ENCODE results near the gene HRH2.

HRH2 gene

DNA sequence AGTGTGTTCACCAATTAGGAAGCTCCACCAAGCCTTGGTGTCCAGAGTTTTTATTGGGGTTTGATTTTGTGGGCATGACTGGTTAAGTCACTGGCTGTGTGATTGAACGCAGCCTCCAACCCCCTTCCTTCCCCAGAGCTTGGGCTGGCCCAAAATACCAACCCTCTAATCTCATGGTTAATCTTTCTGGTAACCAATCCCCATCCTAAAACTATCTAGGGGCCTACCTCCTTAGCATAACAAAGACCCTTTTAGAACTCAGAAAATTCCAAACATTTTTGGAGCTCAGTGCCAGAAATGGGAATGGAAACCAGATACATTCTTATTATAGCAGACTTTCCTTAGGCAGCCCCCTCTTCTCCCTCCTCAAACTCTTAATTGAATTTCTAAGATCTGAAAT, 35.9 kb upstream of the HRH2 start:
- Histone ChIP-seq H3K9me2 (ENCODE audit: low read depth, low read length) (no peaks in the 10 kb centered on the region), H3K9me3 (ENCODE audit: low read length) (no peaks in the 10 kb centered on the region), H4K20me1 (ENCODE audit: insufficient read depth, low read length) (no peaks in the 10 kb centered on the region), H3K27me3 (ENCODE audit: insufficient read depth, low read length) (no peaks in the 10 kb centered on the region), H2AFZ (ENCODE audit: low read length) (no peak overlapping the region), H3K4me2 (ENCODE audit: low read length) (no peak overlapping the region), H3K9ac (ENCODE audit: low read length) (no peak overlapping the region), H3K4me1 (ENCODE audit: insufficient read depth, low read length, severe bottlenecking) (no peaks in the 10 kb centered on the region), H3K4me3 (ENCODE audit: low read depth, low read length, poor library complexity, severe bottlenecking) (no peak overlapping the region), H3K79me2 (ENCODE audit: insufficient read depth, low read length) (no peaks in the 10 kb centered on the region), H3K27ac (ENCODE audit: low read depth, low read length, poor library complexity, severe bottlenecking) (no peak overlapping the region), H3K36me3 (ENCODE audit: insufficient read depth, low read length) (no peaks in the 10 kb centered on the region), H3F3A (ENCODE audit: insufficient read depth, low read length) (no peaks in the 10 kb centered on the region)
- no peak for TF ChIP-seq EZH2 (IDR thresholded peaks at IDR 0.05; ENCODE audit: borderline replicate concordance, low read length)
- TF ChIP-seq, protein P1, sequence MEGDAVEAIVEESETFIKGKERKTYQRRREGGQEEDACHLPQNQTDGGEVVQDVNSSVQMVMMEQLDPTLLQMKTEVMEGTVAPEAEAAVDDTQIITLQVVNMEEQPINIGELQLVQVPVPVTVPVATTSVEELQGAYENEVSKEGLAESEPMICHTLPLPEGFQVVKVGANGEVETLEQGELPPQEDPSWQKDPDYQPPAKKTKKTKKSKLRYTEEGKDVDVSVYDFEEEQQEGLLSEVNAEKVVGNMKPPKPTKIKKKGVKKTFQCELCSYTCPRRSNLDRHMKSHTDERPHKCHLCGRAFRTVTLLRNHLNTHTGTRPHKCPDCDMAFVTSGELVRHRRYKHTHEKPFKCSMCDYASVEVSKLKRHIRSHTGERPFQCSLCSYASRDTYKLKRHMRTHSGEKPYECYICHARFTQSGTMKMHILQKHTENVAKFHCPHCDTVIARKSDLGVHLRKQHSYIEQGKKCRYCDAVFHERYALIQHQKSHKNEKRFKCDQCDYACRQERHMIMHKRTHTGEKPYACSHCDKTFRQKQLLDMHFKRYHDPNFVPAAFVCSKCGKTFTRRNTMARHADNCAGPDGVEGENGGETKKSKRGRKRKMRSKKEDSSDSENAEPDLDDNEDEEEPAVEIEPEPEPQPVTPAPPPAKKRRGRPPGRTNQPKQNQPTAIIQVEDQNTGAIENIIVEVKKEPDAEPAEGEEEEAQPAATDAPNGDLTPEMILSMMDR (IDR thresholded peaks at IDR 0.05; ENCODE audit: low read length), result no peak

DNA sequence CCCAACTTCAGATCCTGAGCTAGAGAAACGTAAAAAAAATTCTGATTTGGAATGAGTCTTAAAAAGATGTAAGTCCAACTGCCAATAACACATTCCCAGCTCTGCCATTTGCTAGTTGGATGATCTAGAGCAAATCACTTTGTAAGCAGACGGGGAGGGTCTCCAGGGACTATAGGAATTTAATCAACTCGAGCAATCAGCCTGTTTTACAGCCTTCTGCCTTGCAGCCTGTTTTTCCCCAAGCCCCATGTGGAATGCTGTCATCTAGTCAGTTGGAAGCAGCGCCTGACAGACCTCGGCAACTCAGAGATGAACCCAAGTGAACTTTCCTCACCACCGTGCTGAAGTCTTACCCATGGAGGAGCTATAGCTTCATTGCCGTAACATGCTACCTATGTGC, 34.8 kb upstream of the HRH2 start:
- H3K4me2 ChIP-seq (ENCODE audit: low read length), result no peak overlapping the region
- no peaks in the 10 kb centered on the region for H3K9me2 ChIP-seq (ENCODE audit: low read depth, low read length)
- no peaks in the 10 kb centered on the region for H4K20me1 ChIP-seq (ENCODE audit: insufficient read depth, low read length)
- no peaks in the 10 kb centered on the region for H3K4me1 ChIP-seq (ENCODE audit: insufficient read depth, low read length, severe bottlenecking)
- no peak overlapping the region for H3K27ac ChIP-seq (ENCODE audit: low read depth, low read length, poor library complexity, severe bottlenecking)
- H3K27me3 ChIP-seq (ENCODE audit: insufficient read depth, low read length), result no peaks in the 10 kb centered on the region
- no peak overlapping the region for H2AFZ ChIP-seq (ENCODE audit: low read length)
- TF ChIP-seq, protein P1 (IDR thresholded peaks at IDR 0.05; ENCODE audit: low read length), result no peak
- TF ChIP-seq EZH2 (IDR thresholded peaks at IDR 0.05; ENCODE audit: borderline replicate concordance, low read length), result no peak
- no peaks in the 10 kb centered on the region for H3K79me2 ChIP-seq (ENCODE audit: insufficient read depth, low read length)
- no peaks in the 10 kb centered on the region for H3K36me3 ChIP-seq (ENCODE audit: insufficient read depth, low read length)
- no peak overlapping the region for H3K9ac ChIP-seq (ENCODE audit: low read length)
- H3K9me3 ChIP-seq (ENCODE audit: low read length), result no peaks in the 10 kb centered on the region
- H3K4me3 ChIP-seq (ENCODE audit: low read depth, low read length, poor library complexity, severe bottlenecking), result no peak overlapping the region
- H3F3A ChIP-seq (ENCODE audit: insufficient read depth, low read length), result no peaks in the 10 kb centered on the region

DNA sequence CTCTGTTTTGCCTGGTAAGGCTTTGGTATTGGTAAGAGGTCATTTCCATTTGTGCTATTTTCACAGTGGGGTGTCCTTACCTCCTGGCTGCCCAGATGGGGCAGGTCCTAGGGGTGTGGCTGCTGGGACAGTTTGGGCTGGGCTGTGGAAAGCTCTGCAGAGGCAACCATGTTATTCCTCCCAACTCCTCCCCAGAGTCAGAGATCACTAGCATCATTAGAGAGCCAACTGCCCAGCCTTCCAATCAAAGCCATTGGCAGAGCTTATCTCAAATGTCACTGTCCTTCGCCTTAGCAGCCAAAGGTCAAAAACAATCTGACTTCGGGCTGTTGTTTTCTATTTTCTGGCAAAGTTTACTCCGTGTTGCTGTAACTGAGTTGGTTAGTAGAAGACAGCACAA, 33.6 kb upstream of the HRH2 start:
- H2AFZ ChIP-seq (ENCODE audit: low read length), result no peak overlapping the region
- H3K36me3 ChIP-seq (ENCODE audit: insufficient read depth, low read length), result no peaks in the 10 kb centered on the region
- H3K9me3 ChIP-seq (ENCODE audit: low read length), result no peaks in the 10 kb centered on the region
- no peak overlapping the region for H3K4me2 ChIP-seq (ENCODE audit: low read length)
- TF ChIP-seq EZH2 (IDR thresholded peaks at IDR 0.05; ENCODE audit: borderline replicate concordance, low read length), result no peak
- TF ChIP-seq, protein P1 (IDR thresholded peaks at IDR 0.05; ENCODE audit: low read length), result no peak
- no peak overlapping the region for H3K4me3 ChIP-seq (ENCODE audit: low read depth, low read length, poor library complexity, severe bottlenecking)
- no peaks in the 10 kb centered on the region for H3F3A ChIP-seq (ENCODE audit: insufficient read depth, low read length)
- H3K9me2 ChIP-seq (ENCODE audit: low read depth, low read length), result no peaks in the 10 kb centered on the region
- no peaks in the 10 kb centered on the region for H3K27me3 ChIP-seq (ENCODE audit: insufficient read depth, low read length)
- H3K4me1 ChIP-seq (ENCODE audit: insufficient read depth, low read length, severe bottlenecking), result no peaks in the 10 kb centered on the region
- no peak overlapping the region for H3K9ac ChIP-seq (ENCODE audit: low read length)
- H4K20me1 ChIP-seq (ENCODE audit: insufficient read depth, low read length), result no peaks in the 10 kb centered on the region
- no peaks in the 10 kb centered on the region for H3K79me2 ChIP-seq (ENCODE audit: insufficient read depth, low read length)
- no peak overlapping the region for H3K27ac ChIP-seq (ENCODE audit: low read depth, low read length, poor library complexity, severe bottlenecking)

Measured in OCI-LY1 (cell line).